ENCODE measurements around the gene C8A. TPM values are rescaled to one million over a fixed set of nuclear protein-coding genes. Genes with fewer than 3 reads are reported as not detected.

The C8A gene
- polyA plus RNA-seq, 2 donors = not detected

DNA sequence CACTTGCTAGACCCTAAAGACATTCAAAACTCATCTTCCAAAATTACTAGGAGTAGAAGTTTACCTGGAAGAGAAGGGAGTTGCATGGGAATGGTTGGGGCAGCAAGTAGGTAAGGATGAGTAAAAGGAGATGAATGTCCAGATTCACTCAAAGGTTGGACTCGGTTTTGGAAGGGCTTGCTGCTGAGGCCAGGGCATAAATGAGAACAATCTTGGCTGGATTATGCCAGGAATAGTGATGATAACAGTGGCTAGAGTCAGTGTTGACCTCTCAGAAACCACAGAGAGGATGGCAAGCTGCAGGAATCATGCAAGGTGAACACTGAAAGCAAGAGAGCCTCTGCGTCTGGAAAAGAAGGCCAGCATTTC is 43.4 kb downstream of the C8A start:
- Histone ChIP-seq H3K4me3 (ENCODE audit: low read depth in 1 of 2, low read length in 2 of 2) (no peak overlapping the region), H3K27ac (ENCODE audit: low read depth in 2 of 2, low read length in 1 of 2) (no peak overlapping the region), H3K4me1 (ENCODE audit: control insufficient read depth in 2 of 2, insufficient read depth in 2 of 2, low read length in 1 of 2) (no peaks in the 10 kb centered on the region), H3K36me3 (ENCODE audit: control insufficient read depth in 2 of 2, insufficient read depth in 2 of 2, low read length in 1 of 2) (no peaks in the 10 kb centered on the region), H3K27me3 (ENCODE audit: control insufficient read depth in 1 of 2, insufficient read depth in 2 of 2, low read length in 2 of 2) (peaks cover 0 to 3% of the 10 kb centered on the region in 2 donors), H3K9me3 (ENCODE audit: control insufficient read depth in 2 of 2, insufficient read depth in 1 of 2, low read depth in 1 of 2, low read length in 1 of 2) (no peaks in the 10 kb centered on the region)
- 66 to 78% methylated on average over 2 of the region's 2 CpGs for WGBS, 2 donors

DNA sequence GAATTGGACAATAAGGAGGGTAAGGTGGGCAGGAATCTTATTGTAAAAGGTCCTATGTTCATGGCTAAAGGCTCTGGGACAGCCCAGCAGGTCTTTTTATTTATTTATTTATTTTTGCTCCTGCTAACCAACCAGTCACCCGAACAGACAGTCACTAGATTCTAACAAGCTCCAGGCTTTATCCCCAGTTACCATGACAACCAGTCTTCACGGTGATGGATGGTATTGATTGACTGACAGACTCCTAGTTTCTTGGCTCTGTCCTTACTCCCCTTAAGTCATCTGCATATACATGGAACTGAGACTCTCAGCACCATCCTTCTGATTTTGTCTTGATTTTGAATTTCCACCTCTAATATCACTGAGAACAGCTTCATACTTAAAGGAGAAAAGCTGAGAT is 44.3 kb downstream of the C8A start:
- H3K4me3 ChIP-seq (ENCODE audit: low read depth in 1 of 2, low read length in 2 of 2) = no peak overlapping the region
- H3K27me3 ChIP-seq (ENCODE audit: control insufficient read depth in 1 of 2, insufficient read depth in 2 of 2, low read length in 2 of 2) = peaks cover 0 to 3% of the 10 kb centered on the region in 2 donors
- H3K4me1 ChIP-seq (ENCODE audit: control insufficient read depth in 2 of 2, insufficient read depth in 2 of 2, low read length in 1 of 2) = no peaks in the 10 kb centered on the region
- H3K36me3 ChIP-seq (ENCODE audit: control insufficient read depth in 2 of 2, insufficient read depth in 2 of 2, low read length in 1 of 2) = no peaks in the 10 kb centered on the region
- H3K27ac ChIP-seq (ENCODE audit: low read depth in 2 of 2, low read length in 1 of 2) = no peak overlapping the region
- H3K9me3 ChIP-seq (ENCODE audit: control insufficient read depth in 2 of 2, insufficient read depth in 1 of 2, low read depth in 1 of 2, low read length in 1 of 2) = no peaks in the 10 kb centered on the region
- 61 to 63% methylated on average over 2 of the region's 2 CpGs for WGBS, 2 donors

DNA sequence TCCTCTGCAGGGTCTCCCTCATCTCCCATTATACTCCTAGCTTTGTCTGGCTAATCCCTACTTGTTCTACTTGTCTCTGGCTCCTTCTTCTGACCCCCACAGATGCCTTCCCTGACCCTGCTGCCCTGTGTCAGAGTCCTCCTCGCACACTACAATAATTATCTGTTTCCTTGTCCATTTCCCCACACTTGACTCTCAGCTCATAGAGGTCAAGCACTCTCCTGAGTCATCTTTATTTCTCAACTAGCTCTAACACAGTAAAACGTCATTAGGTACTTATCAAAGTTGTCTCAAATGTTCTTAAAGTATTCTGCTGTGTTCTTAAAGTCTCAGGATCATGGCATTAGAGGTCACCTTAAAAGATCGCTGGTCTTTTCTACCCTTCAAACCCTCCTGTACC is 47.1 kb downstream of the C8A start:
- 52 to 63% methylated on average over 3 of the region's 3 CpGs for WGBS, 2 donors
- H3K9me3 ChIP-seq (ENCODE audit: control insufficient read depth in 2 of 2, insufficient read depth in 1 of 2, low read depth in 1 of 2, low read length in 1 of 2) = no peaks in the 10 kb centered on the region
- no peaks in the 10 kb centered on the region for H3K4me1 ChIP-seq (ENCODE audit: control insufficient read depth in 2 of 2, insufficient read depth in 2 of 2, low read length in 1 of 2)
- no peaks in the 10 kb centered on the region for H3K36me3 ChIP-seq (ENCODE audit: control insufficient read depth in 2 of 2, insufficient read depth in 2 of 2, low read length in 1 of 2)
- H3K4me3 ChIP-seq (ENCODE audit: low read depth in 1 of 2, low read length in 2 of 2) = no peak overlapping the region
- H3K27me3 ChIP-seq (ENCODE audit: control insufficient read depth in 1 of 2, insufficient read depth in 2 of 2, low read length in 2 of 2) = peaks cover 0 to 2% of the 10 kb centered on the region in 2 donors
- H3K27ac ChIP-seq (ENCODE audit: low read depth in 2 of 2, low read length in 1 of 2) = no peak overlapping the region

DNA sequence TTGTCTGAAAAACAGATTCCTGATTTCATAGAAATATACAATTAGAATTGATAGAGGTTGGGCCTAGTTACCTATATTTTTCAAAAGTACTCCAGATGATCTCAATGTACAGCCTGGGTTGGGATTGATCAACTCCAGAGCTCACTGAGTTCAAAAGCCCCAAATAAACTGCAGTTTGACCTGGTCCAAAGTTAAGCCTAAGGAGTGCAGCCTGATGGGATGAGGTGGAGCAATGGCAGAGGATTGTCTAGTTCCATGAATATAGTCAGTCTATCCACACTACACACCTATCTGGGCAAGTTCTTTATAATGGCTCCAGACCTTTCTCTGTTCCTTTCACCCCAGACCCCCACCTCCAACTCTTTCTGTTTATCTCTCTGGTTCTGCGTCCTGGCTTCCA is 49.2 kb downstream of the C8A start:
- Histone ChIP-seq H3K9me3 (ENCODE audit: control insufficient read depth in 2 of 2, insufficient read depth in 1 of 2, low read depth in 1 of 2, low read length in 1 of 2) (no peaks in the 10 kb centered on the region), H3K27ac (ENCODE audit: low read depth in 2 of 2, low read length in 1 of 2) (no peak overlapping the region)
- WGBS, 2 donors = 88 to 93% methylated on average over 1 of the region's 1 CpG

DNA sequence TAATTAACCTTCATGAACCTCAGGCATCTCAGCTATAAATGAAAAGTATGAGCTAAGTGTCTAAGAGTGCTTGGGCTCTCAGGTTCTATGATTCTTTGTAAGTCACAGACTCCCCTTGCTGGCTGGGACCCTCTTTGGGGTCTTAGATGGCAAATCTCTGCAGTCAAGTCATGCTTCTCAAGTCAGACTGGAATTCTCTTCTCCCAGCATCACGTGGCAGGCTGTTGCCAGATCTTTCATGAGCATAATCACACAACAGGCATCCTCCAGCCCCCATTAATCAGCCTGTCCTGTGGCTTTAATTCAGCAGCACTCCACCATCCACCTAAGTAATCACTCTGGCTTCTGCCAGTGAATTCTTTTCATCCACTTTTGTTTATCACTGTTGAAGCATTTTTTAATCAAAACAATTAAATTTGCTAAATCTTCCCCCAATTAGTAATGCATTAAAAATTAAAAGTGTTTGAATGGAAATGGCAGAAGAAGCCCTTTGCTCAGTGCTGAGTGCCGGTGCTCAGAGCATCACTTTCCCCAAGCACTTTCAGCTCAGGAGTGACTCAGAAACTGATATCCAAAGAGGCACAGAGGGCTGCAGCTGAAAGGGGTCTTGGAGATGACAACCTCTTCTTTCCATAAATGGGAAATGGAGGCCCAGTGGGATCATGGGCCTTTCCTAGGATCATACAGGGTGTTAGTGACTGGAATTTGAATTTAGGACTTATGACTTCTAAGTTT is 50.2 kb downstream of the C8A start:
- 49 to 58% methylated on average over 2 of the region's 2 CpGs for WGBS, 2 donors
- no peak overlapping the region for H3K27ac ChIP-seq (ENCODE audit: low read depth in 2 of 2, low read length in 1 of 2)
- H3K4me3 ChIP-seq (ENCODE audit: low read depth in 1 of 2, low read length in 2 of 2) = no peak overlapping the region

More for the DNA sequence above, 49.2 kb downstream of the C8A start:
- Histone ChIP-seq H3K27me3 (ENCODE audit: control insufficient read depth in 1 of 2, insufficient read depth in 2 of 2, low read length in 2 of 2) (no peaks in the 10 kb centered on the region), H3K4me1 (ENCODE audit: control insufficient read depth in 2 of 2, insufficient read depth in 2 of 2, low read length in 1 of 2) (no peaks in the 10 kb centered on the region), H3K36me3 (ENCODE audit: control insufficient read depth in 2 of 2, insufficient read depth in 2 of 2, low read length in 1 of 2) (no peaks in the 10 kb centered on the region), H3K4me3 (ENCODE audit: low read depth in 1 of 2, low read length in 2 of 2) (no peak overlapping the region)

DNA sequence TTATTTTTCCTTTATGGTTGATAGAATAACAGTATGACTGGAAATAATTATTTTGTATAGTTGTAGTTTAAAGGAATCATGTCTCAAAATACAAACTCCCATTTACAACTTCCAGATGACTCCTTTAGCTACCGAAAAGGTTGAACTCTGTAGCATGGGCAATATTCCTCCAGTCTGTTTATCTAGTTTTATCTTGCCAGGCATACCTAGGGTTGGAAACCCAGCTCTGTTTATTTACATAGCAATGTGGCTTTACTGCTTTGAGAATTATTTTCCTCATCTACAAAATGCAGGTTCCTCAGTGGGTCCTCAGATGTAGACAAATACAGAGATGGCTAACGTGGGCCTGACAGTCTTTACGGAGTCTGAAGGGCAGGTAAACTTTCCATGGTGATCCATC is 51.1 kb downstream of the C8A start:
- Histone ChIP-seq H3K36me3 (ENCODE audit: control insufficient read depth in 2 of 2, insufficient read depth in 2 of 2, low read length in 1 of 2) (no peaks in the 10 kb centered on the region), H3K4me3 (ENCODE audit: low read depth in 1 of 2, low read length in 2 of 2) (no peak overlapping the region), H3K4me1 (ENCODE audit: control insufficient read depth in 2 of 2, insufficient read depth in 2 of 2, low read length in 1 of 2) (no peaks in the 10 kb centered on the region), H3K27me3 (ENCODE audit: control insufficient read depth in 1 of 2, insufficient read depth in 2 of 2, low read length in 2 of 2) (no peaks in the 10 kb centered on the region), H3K9me3 (ENCODE audit: control insufficient read depth in 2 of 2, insufficient read depth in 1 of 2, low read depth in 1 of 2, low read length in 1 of 2) (no peaks in the 10 kb centered on the region), H3K27ac (ENCODE audit: low read depth in 2 of 2, low read length in 1 of 2) (no peak overlapping the region)
- WGBS, 2 donors = 74 to 75% methylated on average over 3 of the region's 3 CpGs

More for the DNA sequence above, 50.2 kb downstream of the C8A start:
- H3K27me3 ChIP-seq (ENCODE audit: control insufficient read depth in 1 of 2, insufficient read depth in 2 of 2, low read length in 2 of 2) = no peaks in the 10 kb centered on the region
- no peaks in the 10 kb centered on the region for H3K36me3 ChIP-seq (ENCODE audit: control insufficient read depth in 2 of 2, insufficient read depth in 2 of 2, low read length in 1 of 2)
- H3K4me1 ChIP-seq (ENCODE audit: control insufficient read depth in 2 of 2, insufficient read depth in 2 of 2, low read length in 1 of 2) = no peaks in the 10 kb centered on the region
- H3K9me3 ChIP-seq (ENCODE audit: control insufficient read depth in 2 of 2, insufficient read depth in 1 of 2, low read depth in 1 of 2, low read length in 1 of 2) = no peaks in the 10 kb centered on the region

DNA sequence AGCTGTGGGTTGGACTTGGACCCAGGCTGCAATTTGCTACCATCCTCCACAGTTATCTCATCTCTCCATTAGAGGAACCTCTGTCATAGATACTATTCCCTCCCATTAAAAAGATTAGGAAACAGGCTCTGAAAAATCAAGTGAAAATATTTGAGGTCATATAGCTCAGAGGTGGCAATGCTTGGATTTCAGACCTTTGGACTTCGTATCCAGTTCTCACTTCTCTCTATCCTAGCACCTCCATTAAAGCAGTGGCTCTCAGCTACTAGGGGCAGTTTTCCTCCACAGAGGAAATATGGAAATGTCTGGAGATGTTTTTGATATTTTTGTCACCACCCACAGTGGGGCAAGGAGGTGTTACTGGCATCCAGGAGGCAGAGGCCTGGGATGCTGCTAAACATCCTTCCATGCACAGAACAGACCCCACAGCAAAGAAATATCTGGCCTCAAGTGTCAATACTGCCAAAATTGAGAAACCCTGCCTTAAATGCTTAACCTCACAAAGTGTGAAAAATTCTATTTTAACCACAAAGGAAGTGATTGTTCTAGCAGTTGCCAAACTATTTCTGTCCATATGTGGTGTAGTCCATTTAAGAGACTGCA is 54.1 kb downstream of the C8A start:
- Histone ChIP-seq H3K27ac (ENCODE audit: low read depth in 2 of 2, low read length in 1 of 2) (no peak overlapping the region), H3K9me3 (ENCODE audit: control insufficient read depth in 2 of 2, insufficient read depth in 1 of 2, low read depth in 1 of 2, low read length in 1 of 2) (no peaks in the 10 kb centered on the region), H3K4me1 (ENCODE audit: control insufficient read depth in 2 of 2, insufficient read depth in 2 of 2, low read length in 1 of 2) (no peaks in the 10 kb centered on the region), H3K27me3 (ENCODE audit: control insufficient read depth in 1 of 2, insufficient read depth in 2 of 2, low read length in 2 of 2) (no peaks in the 10 kb centered on the region), H3K4me3 (ENCODE audit: low read depth in 1 of 2, low read length in 2 of 2) (no peak overlapping the region), H3K36me3 (ENCODE audit: control insufficient read depth in 2 of 2, insufficient read depth in 2 of 2, low read length in 1 of 2) (no peaks in the 10 kb centered on the region)
- WGBS, 2 donors = 81 to 84% methylated on average over 1 of the region's 1 CpG

DNA sequence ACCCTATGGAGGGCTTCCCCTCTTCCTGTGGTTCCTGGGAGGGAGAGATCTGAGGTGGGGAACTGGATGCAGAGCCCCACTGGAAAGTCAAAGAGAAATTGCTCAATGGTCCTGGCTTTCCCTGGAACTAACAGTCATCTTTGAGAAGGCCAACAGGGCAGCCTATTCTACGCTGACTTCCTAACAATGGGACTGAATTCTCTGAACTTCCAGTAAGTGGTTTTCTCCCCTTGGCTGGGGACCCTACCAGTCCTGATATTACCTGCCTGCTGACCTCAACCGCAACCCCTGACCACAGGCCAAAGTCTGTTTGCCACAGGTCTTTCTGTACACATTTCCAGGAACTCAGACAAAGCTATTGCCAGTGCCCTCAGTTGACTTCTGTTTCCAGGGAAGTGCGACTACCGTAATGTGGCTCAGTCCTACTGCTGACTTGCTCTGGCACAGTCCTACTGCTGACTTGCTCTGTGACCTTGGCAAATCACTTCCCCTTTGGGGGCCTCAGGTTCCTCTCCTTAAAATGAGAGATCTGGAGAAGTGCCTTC is 55.9 kb downstream of the C8A start:
- Histone ChIP-seq H3K36me3 (ENCODE audit: control insufficient read depth in 2 of 2, insufficient read depth in 2 of 2, low read length in 1 of 2) (no peaks in the 10 kb centered on the region), H3K4me3 (ENCODE audit: low read depth in 1 of 2, low read length in 2 of 2) (no peak overlapping the region), H3K27ac (ENCODE audit: low read depth in 2 of 2, low read length in 1 of 2) (no peak overlapping the region), H3K4me1 (ENCODE audit: control insufficient read depth in 2 of 2, insufficient read depth in 2 of 2, low read length in 1 of 2) (no peaks in the 10 kb centered on the region), H3K9me3 (ENCODE audit: control insufficient read depth in 2 of 2, insufficient read depth in 1 of 2, low read depth in 1 of 2, low read length in 1 of 2) (no peaks in the 10 kb centered on the region), H3K27me3 (ENCODE audit: control insufficient read depth in 1 of 2, insufficient read depth in 2 of 2, low read length in 2 of 2) (no peaks in the 10 kb centered on the region)
- WGBS, 2 donors = 63 to 78% methylated on average over 4 of the region's 4 CpGs

DNA sequence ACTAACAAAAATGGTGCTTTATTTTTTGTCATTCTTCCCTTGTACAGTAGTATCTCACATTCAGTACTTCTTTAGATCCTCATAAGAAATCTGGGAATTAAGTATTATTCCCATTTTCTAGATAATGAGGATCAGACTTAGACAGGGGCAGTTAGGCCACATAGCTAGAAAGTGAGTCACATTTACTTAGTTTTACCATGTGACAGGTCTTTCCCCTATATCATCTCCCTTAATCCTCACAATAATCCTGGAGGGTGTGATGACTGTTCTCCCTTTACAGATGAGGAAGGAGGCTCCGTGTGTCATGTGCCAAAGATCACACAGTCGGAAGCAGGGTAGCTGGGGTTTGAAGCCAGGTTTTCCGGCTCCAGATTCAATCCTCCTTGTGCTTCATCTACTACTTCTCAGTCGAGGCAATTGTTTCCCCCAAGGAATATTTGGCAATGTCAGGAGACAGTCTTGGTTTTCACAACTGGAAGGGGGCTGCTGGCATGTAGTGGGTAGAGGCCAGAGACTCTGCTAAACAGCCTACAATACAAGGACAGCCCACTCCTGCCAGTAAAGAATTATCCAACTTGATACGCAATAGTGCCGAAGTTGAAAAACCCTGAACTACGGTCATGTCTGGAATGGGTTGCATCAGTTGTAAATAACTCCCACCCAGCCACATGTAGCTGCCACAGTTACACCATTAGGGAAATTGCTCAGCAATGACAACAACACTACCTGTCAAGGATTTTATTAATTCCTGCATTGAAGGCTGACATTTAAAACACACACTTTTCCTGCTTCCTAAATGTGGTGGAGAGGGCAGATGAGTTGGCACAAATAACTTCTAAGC is 56.7 kb downstream of the C8A start:
- Histone ChIP-seq H3K27me3 (ENCODE audit: control insufficient read depth in 1 of 2, insufficient read depth in 2 of 2, low read length in 2 of 2) (no peaks in the 10 kb centered on the region), H3K9me3 (ENCODE audit: control insufficient read depth in 2 of 2, insufficient read depth in 1 of 2, low read depth in 1 of 2, low read length in 1 of 2) (no peaks in the 10 kb centered on the region), H3K36me3 (ENCODE audit: control insufficient read depth in 2 of 2, insufficient read depth in 2 of 2, low read length in 1 of 2) (no peaks in the 10 kb centered on the region), H3K4me1 (ENCODE audit: control insufficient read depth in 2 of 2, insufficient read depth in 2 of 2, low read length in 1 of 2) (no peaks in the 10 kb centered on the region), H3K4me3 (ENCODE audit: low read depth in 1 of 2, low read length in 2 of 2) (no peak overlapping the region), H3K27ac (ENCODE audit: low read depth in 2 of 2, low read length in 1 of 2) (no peak overlapping the region)
- 63 to 69% methylated on average over 7 of the region's 7 CpGs for WGBS, 2 donors
